GM10266 (cell line): ENCODE data around the gene GTF2A1L.

Source experiments
- DNase-seq: peaks from one replicate; pipeline ENCODE4 v3.0.0; 2012; ENCODE audit errors: extremely low spot score
- CTCF ChIP-seq: IDR thresholded peaks from 2 replicates; pipeline ENCODE4 v1.5.1; 2012; ENCODE audit warnings: mild to moderate bottlenecking, low read depth; ENCODE audit not compliant: control insufficient read depth, insufficient read depth; ENCODE audit errors: missing control alignments

GTF2A1L gene

GRCh38 chr2:48674933-48675332, 57.3 kb downstream of the GTF2A1L start:
- no peak for TF ChIP-seq CTCF
- DNase-seq = no peak

- no peak for TF ChIP-seq CTCF
- DNase-seq = no peak
Observed at GRCh38 chr2:48677450-48677849, 59.8 kb downstream of the GTF2A1L start.

- no peak for TF ChIP-seq CTCF
Observed at GRCh38 chr2:48685126-48685525, 67.5 kb downstream of the GTF2A1L start.

GRCh38 chr2:48691935-48692691, 74.5 kb downstream of the GTF2A1L start:
- no peak for TF ChIP-seq CTCF
- no peak for DNase-seq

More at GRCh38 chr2:48685126-48685525, 67.5 kb downstream of the GTF2A1L start:
- no peak for DNase-seq

GRCh38 chr2:48693066-48693465, 75.4 kb downstream of the GTF2A1L start:
- DNase-seq = no peak
- TF ChIP-seq CTCF = no peak

GRCh38 chr2:48693645-48694044, 76.0 kb downstream of the GTF2A1L start:
- no peak for TF ChIP-seq CTCF
- DNase-seq = no peak

GRCh38 chr2:48694149-48694548, 76.5 kb downstream of the GTF2A1L start:
- no peak for DNase-seq
- no peak for TF ChIP-seq CTCF
